GM23248 (cell line): ENCODE results near the gene TNFRSF8. TPM values are rescaled to one million over a fixed set of nuclear protein-coding genes. Genes with fewer than 3 reads are reported as not detected.

Experiments
- DNase-seq: peaks from one replicate; pipeline ENCODE4 v3.0.0-alpha.2; 2015
- H2AFZ ChIP-seq: fragments of 200-600 bp; sonication (generic); 2 replicates; pipeline ENCODE4 v1.6.1; 2016; ENCODE audit warnings: antibody characterized with exemption
- H3F3A ChIP-seq: fragments of 200-600 bp; sonication (generic); 2 replicates; pipeline ENCODE4 v1.6.1; 2016; ENCODE audit warnings: mild to moderate bottlenecking, antibody characterized with exemption, mixed run types; ENCODE audit not compliant: insufficient read depth
- H3K27ac ChIP-seq: fragments of 200-600 bp; sonication (generic); 2 replicates; pipeline ENCODE4 v1.5.1; 2016; ENCODE audit warnings: mild to moderate bottlenecking
- H3K27me3 ChIP-seq: fragments of 200-600 bp; sonication (generic); replicated peaks from 2 replicates; pipeline ENCODE4 v1.6.1; 2016; ENCODE audit warnings: mild to moderate bottlenecking; ENCODE audit not compliant: insufficient read depth
- H3K36me3 ChIP-seq: fragments of 200-600 bp; sonication (generic); 2 replicates; pipeline ENCODE4 v1.6.1; 2016; ENCODE audit warnings: low read depth, mild to moderate bottlenecking
- H3K4me1 ChIP-seq: fragments of 200-600 bp; sonication (generic); 2 replicates; pipeline ENCODE4 v1.6.1; 2016; ENCODE audit warnings: mild to moderate bottlenecking; ENCODE audit not compliant: insufficient read depth
- H3K4me2 ChIP-seq: fragments of 200-600 bp; sonication (generic); one replicate; pipeline ENCODE4 v1.6.1; 2016; ENCODE audit warnings: mild to moderate bottlenecking; ENCODE audit not compliant: unreplicated experiment
- H3K4me3 ChIP-seq: fragments of 200-600 bp; sonication (generic); 2 replicates; pipeline ENCODE4 v1.5.1; 2016; ENCODE audit warnings: mild to moderate bottlenecking
- H3K79me2 ChIP-seq: fragments of 200-600 bp; sonication (generic); 2 replicates; pipeline ENCODE4 v1.6.1; 2016; ENCODE audit warnings: mild to moderate bottlenecking; ENCODE audit not compliant: insufficient read depth
- H3K9ac ChIP-seq: fragments of 200-600 bp; sonication (generic); 2 replicates; pipeline ENCODE4 v1.6.1; 2016; ENCODE audit warnings: mild to moderate bottlenecking
- H3K9me2 ChIP-seq: fragments of 200-600 bp; sonication (generic); 2 replicates; pipeline ENCODE4 v1.6.1; 2016; ENCODE audit warnings: mixed run types, mild to moderate bottlenecking, moderate library complexity; ENCODE audit not compliant: insufficient read depth
- H3K9me3 ChIP-seq: fragments of 200-600 bp; sonication (generic); one replicate; pipeline ENCODE4 v1.6.1; 2017; ENCODE audit warnings: low read depth
- H4K20me1 ChIP-seq: fragments of 200-600 bp; sonication (generic); 2 replicates; pipeline ENCODE4 v1.6.0; 2016; ENCODE audit not compliant: insufficient read depth
- EZH2 ChIP-seq: fragments of 200-600 bp; sonication (generic); IDR thresholded peaks from 2 replicates; pipeline ENCODE4 v1.6.1; 2018; ENCODE audit warnings: antibody characterized with exemption, mild to moderate bottlenecking; ENCODE audit not compliant: insufficient read depth, poor library complexity, severe bottlenecking
- EZH2phosphoT487 ChIP-seq: fragments of 200-600 bp; sonication (generic); IDR thresholded peaks from 2 replicates; pipeline ENCODE4 v1.6.1; 2018; ENCODE audit warnings: antibody characterized with exemption, moderate library complexity, mild to moderate bottlenecking, low read depth; ENCODE audit not compliant: insufficient read depth
- WGBS, 2 experiments: methylation state at CpG; one replicate each; pipeline ENCODE4 v1.1.6; 2015 to 2017; ENCODE audit warnings: low lambda C conversion rate in 2 of 2, low coverage in 1 of 2; ENCODE audit errors: missing lambda C conversion rate in 2 of 2; 5-methylcytosine and 5-hydroxymethylcytosine counted together
- in situ Hi-C: fragments of 300-500 bp; cut with MboI; formaldehyde crosslinking; loops from 2 replicates; pipeline ENCODE4 v1.15.0; 2020
- polyA plus RNA-seq: library from polyadenylated mRNA; unstranded; fragments of >200 nt; fragmentation: Nextera tagmentation; extraction: Ambion mirVana; gene quantifications from 2 replicates; pipeline ENCODE4 v1.2.1, GENCODE V29; 2016
- total RNA-seq: library from RNA; depleted of rRNA; stranded (reverse); fragments of >200 nt; shearing (Covaris generic); gene quantifications from 2 replicates; pipeline ENCODE4 v1.2.3, GENCODE V29; 2014

Gene TNFRSF8
- total and polyA plus RNA-seq, 2 experiments from 2014 or later = 0.23 TPM; not detected in 1

DNA sequence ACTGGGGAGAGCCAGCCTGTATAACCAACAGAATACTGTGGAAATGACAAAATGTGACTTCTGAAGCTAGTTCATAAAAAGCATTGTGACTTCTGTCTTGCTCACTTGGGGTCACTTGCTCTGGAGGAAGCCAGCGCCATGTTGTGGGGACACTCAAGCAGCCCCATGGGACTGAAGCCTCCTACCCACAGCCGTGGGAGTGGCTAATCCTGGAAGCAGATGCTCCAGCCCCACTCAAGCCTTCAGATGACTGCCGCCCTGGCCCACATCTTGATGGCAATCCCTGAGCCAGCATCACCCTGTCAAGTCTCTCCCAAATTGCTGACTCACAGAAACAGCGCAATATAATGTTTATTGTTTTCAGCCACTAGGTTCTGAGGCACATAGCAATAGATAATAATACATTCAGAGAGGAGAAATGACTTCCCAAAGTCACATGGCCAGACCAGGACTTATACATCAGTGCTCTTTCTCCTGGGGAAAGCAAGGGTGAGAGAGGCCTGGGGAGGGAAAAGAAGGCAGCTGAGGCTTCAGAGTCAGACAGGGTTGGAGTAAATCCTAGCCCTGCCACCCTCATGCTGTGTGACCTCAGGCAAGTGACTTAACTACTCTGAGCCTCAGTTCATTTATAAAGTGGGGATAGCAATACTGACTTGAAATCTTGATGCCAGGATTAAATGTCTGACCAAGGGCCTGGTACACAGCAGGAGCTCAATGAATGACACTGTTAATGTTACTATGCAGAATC lies 5.0 kb upstream of the TNFRSF8 start:
- TF ChIP-seq EZH2 (no peak), EZH2phosphoT487 (no peak)
- Histone ChIP-seq H3K9ac (no peak overlapping the region), H3K36me3 (no peaks in the 10 kb centered on the region), H3F3A (no peaks in the 10 kb centered on the region), H2AFZ (no peak overlapping the region), H3K9me3 (no peaks in the 10 kb centered on the region), H3K9me2 (no peaks in the 10 kb centered on the region), H3K4me2 (no peak overlapping the region), H3K4me1 (peaks cover 2% of the 10 kb centered on the region; the same call in 1 of the 2 replicates), H3K4me3 (no peak overlapping the region), H3K27me3 (peaks cover 15% of the 10 kb centered on the region), H3K79me2 (no peaks in the 10 kb centered on the region), H4K20me1 (no peaks in the 10 kb centered on the region), H3K27ac (no peak overlapping the region)
- no peak for DNase-seq
- WGBS, 2 experiments = 83 to 89% methylated on average over 4 of the region's 4 CpGs
- in situ Hi-C loops = no loop called here

DNA sequence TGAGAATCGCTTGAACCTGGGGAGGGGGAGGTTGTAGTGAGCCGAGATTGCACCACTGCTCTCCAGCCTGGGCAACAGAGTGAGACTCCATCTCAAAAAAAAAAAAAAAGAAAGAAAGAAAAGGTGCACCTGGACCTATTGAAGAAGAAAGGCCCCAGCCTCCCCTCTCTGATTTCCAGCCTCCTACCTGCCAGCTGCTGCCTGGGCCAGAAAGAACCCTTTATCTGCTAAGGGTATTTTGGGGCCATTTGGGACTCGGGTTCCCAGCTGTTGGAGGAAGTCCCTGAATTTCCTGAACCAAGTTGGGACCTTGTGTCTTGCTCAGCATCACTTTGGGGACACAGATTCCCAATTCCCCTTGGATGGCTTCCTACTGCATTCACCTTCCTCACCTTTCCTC lies 3.9 kb upstream of the TNFRSF8 start:
- Histone ChIP-seq H4K20me1 (no peaks in the 10 kb centered on the region), H3K27ac (no peak overlapping the region), H3K79me2 (no peaks in the 10 kb centered on the region), H3K9ac (no peak overlapping the region), H3F3A (no peaks in the 10 kb centered on the region), H3K4me3 (no peak overlapping the region), H3K4me2 (no peak overlapping the region), H3K36me3 (no peaks in the 10 kb centered on the region), H3K9me2 (no peaks in the 10 kb centered on the region), H3K9me3 (no peaks in the 10 kb centered on the region), H3K27me3 (peaks cover 26% of the 10 kb centered on the region), H3K4me1 (peaks cover 10% of the 10 kb centered on the region; the same call in 1 of the 2 replicates), H2AFZ (no peak overlapping the region)
- WGBS, 2 experiments = 37 to 42% methylated on average over 3 of the region's 3 CpGs
- no peak for TF ChIP-seq EZH2phosphoT487
- no peak for TF ChIP-seq EZH2
- DNase-seq = no peak
- in situ Hi-C loops = no loop called here

GRCh38 chr1:12059722-12060464 lies 3.2 kb upstream of the TNFRSF8 start:
- no peak for DNase-seq
- H3K9me2 ChIP-seq = no peaks in the 10 kb centered on the region
- no peaks in the 10 kb centered on the region for H3K79me2 ChIP-seq
- TF ChIP-seq EZH2phosphoT487 = no peak
- TF ChIP-seq EZH2 = no peak
- H3K4me2 ChIP-seq = no peak overlapping the region
- in situ Hi-C loops = no loop called here
- no peak overlapping the region for H3K27ac ChIP-seq
- no peaks in the 10 kb centered on the region for H3K9me3 ChIP-seq
- H3F3A ChIP-seq = no peaks in the 10 kb centered on the region
- H3K4me1 ChIP-seq = peaks cover 10% of the 10 kb centered on the region; the same call in 1 of the 2 replicates
- H3K9ac ChIP-seq = no peak overlapping the region
- H2AFZ ChIP-seq = no peak overlapping the region
- WGBS, 2 experiments = 64% methylated on average over 7 of the region's 7 CpGs
- H4K20me1 ChIP-seq = no peaks in the 10 kb centered on the region
- no peaks in the 10 kb centered on the region for H3K36me3 ChIP-seq
- peaks cover 31% of the 10 kb centered on the region for H3K27me3 ChIP-seq
- H3K4me3 ChIP-seq = no peak overlapping the region

DNA sequence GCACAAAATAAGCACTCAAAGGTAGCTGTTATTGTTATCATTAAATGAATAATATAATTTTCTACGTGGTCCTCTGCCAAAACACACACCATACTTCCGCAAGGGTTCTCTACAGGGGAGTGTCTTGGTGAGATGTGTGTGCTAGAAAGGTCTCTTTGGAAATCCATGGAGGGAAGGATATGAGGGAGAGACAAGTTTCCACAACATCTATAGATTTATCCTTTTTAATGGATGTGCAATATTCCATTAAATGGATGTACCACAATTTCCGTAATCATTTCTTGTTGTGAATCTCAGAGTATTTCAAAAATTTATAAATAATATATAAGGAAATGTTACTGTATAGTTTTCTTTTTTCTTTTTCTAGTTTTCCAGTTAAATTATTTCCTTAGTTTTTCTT lies 2.6 kb upstream of the TNFRSF8 start:
- Histone ChIP-seq H3K27me3 (peaks cover 36% of the 10 kb centered on the region), H3K9me3 (no peaks in the 10 kb centered on the region), H3K4me2 (no peak overlapping the region), H2AFZ (no peak overlapping the region), H3K9ac (no peak overlapping the region), H3K4me3 (no peak overlapping the region), H3K9me2 (no peaks in the 10 kb centered on the region), H3K79me2 (no peaks in the 10 kb centered on the region), H4K20me1 (no peaks in the 10 kb centered on the region), H3K27ac (no peak overlapping the region), H3F3A (no peaks in the 10 kb centered on the region), H3K4me1 (peaks cover 10% of the 10 kb centered on the region; the same call in 1 of the 2 replicates), H3K36me3 (no peaks in the 10 kb centered on the region)
- DNase-seq = no peak
- WGBS, 2 experiments = 94 to 95% methylated on average over 3 of the region's 3 CpGs
- in situ Hi-C loops = no loop called here
- TF ChIP-seq EZH2 (no peak), EZH2phosphoT487 (no peak)
